Keratinocyte (primary cell): ENCODE measurements around the gene ACYP2. TPM values are rescaled to one million over a fixed set of nuclear protein-coding genes. Genes with fewer than 3 reads are reported as not detected.

Experiments used
- DNase-seq: peaks from one replicate; pipeline ENCODE4 v3.0.0-alpha.2; 2011; ENCODE audit warnings: low read depth, missing footprints, low spot score
- FAIRE-seq: peaks from 2 replicates; lab custom pipeline; 2011; peaks lifted over from hg19 to GRCh38; lab: Jason Lieb, UNC
- H2AFZ ChIP-seq: 2 replicates; pipeline ENCODE4 v1.6.0; 2012; ENCODE audit warnings: low read length, control low read depth, inconsistent platforms; ENCODE audit not compliant: control insufficient read depth
- H3K27ac ChIP-seq: 2 replicates; pipeline ENCODE4 v1.5.1; 2011; ENCODE audit warnings: low read length; ENCODE audit not compliant: control insufficient read depth, insufficient read depth
- H3K27me3 ChIP-seq: 3 replicates; pipeline ENCODE4 v1.6.0; 2011; ENCODE audit warnings: low read length; ENCODE audit not compliant: control insufficient read depth, insufficient read depth; ENCODE audit errors: extremely low read depth
- H3K36me3 ChIP-seq, 2 experiments: 2 replicates in 1 of 2; 3 replicates in 1 of 2; pipeline ENCODE4 v1.5.1; 2011; ENCODE audit warnings: low read length in 2 of 2, mild to moderate bottlenecking in 1 of 2; ENCODE audit not compliant: control insufficient read depth in 2 of 2, insufficient read depth in 2 of 2; ENCODE audit errors: extremely low read depth in 1 of 2
- H3K4me1 ChIP-seq: 3 replicates; pipeline ENCODE4 v1.5.1; 2011; ENCODE audit warnings: low read length; ENCODE audit not compliant: control insufficient read depth, insufficient read depth; ENCODE audit errors: extremely low read depth
- H3K4me2 ChIP-seq: 3 replicates; pipeline ENCODE4 v1.6.0; 2011; ENCODE audit warnings: low read depth, low read length; ENCODE audit not compliant: control insufficient read depth, insufficient read depth; ENCODE audit errors: extremely low read depth
- H3K4me3 ChIP-seq, 3 experiments: fragments of 200-600 bp in 1 of 3; sonication (generic) in 1 of 3; 2 replicates in 2 of 3; 3 replicates in 1 of 3; pipeline ENCODE4 v1.5.1; 2011 to 2016; ENCODE audit warnings: low read length in 3 of 3, mild to moderate bottlenecking in 3 of 3, control low read depth in 2 of 3, inconsistent platforms in 1 of 3, low read depth in 1 of 3, mixed read lengths in 1 of 3, mixed run types in 1 of 3, moderate library complexity in 1 of 3; ENCODE audit not compliant: control insufficient read depth in 2 of 3, insufficient read depth in 2 of 3; ENCODE audit errors: extremely low read depth in 1 of 3
- H3K79me2 ChIP-seq: 2 replicates; pipeline ENCODE4 v1.6.0; 2012; ENCODE audit warnings: low read length; ENCODE audit not compliant: control insufficient read depth, insufficient read depth
- H3K9ac ChIP-seq: 3 replicates; pipeline ENCODE4 v1.6.0; 2011; ENCODE audit warnings: low read length; ENCODE audit not compliant: control insufficient read depth, insufficient read depth; ENCODE audit errors: extremely low read depth
- H3K9me1 ChIP-seq: 3 replicates; pipeline ENCODE4 v1.6.0; 2011; ENCODE audit warnings: low read length; ENCODE audit not compliant: control insufficient read depth, insufficient read depth; ENCODE audit errors: extremely low read depth
- H3K9me3 ChIP-seq: 2 replicates; pipeline ENCODE4 v1.5.1; 2012; ENCODE audit warnings: low read depth, low read length; ENCODE audit not compliant: control insufficient read depth
- H4K20me1 ChIP-seq: 3 replicates; pipeline ENCODE4 v1.6.0; 2011; ENCODE audit warnings: low read length; ENCODE audit not compliant: control insufficient read depth, insufficient read depth; ENCODE audit errors: extremely low read depth
- EZH2 ChIP-seq: IDR thresholded peaks from one replicate; pipeline ENCODE4 v1.6.1; 2012; ENCODE audit warnings: inconsistent platforms, mild to moderate bottlenecking, low read length, moderate library complexity
- dilution Hi-C: fragments of 300-500 bp; cut with MboI; formaldehyde crosslinking; loops from one replicate; pipeline ENCODE4 v1.7.0; 2020; ENCODE audit warnings: low sequenced_read_pairs; ENCODE audit not compliant: extremely low pct_ligation_motif_present
- polyA plus RNA-seq, 5 experiments: library from polyadenylated mRNA; depleted of rRNA in 3 of 5; stranded (reverse) in 3 of 5; stranded (forward) in 1 of 5; unstranded in 1 of 5; fragments of >200 nt; gene quantifications; 1 replicate in 1 of 5; 2 replicates in 3 of 5; 3 replicates in 1 of 5; pipeline versions ENCODE4 v1.2.1 to v1.2.3, GENCODE V29; 2011 to 2012; ENCODE audit warnings: missing spikeins in 2 of 5, low read depth in 1 of 5, low replicate concordance in 1 of 5
- TF ChIP-seq, protein P1 (sequence below), 3 experiments: IDR thresholded peaks in 1 of 3; conservative IDR thresholded peaks in 1 of 3; optimal IDR thresholded peaks in 1 of 3; 2 replicates in 2 of 3; 3 replicates in 1 of 3; pipeline versions ENCODE3 to v1.5.1; 2011; ENCODE audit warnings: low read length in 3 of 3, mild to moderate bottlenecking in 3 of 3, moderate library complexity in 2 of 3, control low read depth in 1 of 3, inconsistent platforms in 1 of 3; ENCODE audit not compliant: insufficient read depth in 2 of 3; ENCODE audit errors: extremely low read depth in 1 of 3

Gene ACYP2
- polyA plus RNA-seq, 1 donor (not counting 4 experiments of a cell fraction or from before 2014, with no cell fraction given), result 8.7 TPM

DNA sequence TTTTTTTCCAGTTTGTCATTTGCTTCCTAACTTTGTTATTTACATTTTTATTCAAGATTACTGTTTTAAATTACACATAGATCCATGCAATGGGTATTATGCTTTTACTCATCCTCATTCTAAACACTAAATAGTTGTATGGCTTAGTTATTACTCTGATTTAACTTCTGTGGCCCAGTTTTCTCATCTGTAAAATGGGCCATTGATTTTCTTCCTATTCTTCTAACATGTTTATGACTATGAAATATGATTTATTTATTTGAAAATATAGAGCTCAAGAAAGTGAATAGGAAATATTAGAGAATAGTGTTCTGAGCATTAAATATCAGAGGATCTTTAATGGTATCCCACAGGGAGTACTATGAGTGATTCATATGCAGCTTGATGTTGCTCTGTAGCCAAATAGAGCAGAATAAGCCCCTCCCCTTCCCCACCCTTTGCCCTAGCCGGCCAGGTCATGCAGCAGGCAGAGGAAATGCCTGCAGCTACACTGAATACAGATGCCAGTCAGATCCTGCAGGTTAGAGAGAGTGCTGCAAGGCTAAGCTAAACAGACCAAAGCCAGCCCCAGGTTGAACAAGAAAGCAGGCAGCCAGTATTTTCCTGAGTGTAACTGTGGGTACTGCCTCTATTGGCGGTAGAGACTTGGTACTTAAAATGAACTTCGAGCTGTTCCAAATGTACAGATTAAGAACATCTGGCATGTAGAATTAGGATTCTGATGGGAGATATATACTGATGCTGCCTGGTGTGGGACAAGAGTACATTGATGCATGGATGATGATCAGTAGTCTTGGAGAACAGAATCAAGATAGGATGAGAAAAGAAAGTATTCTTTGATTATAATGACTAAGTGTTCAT, 11.7 kb upstream of the ACYP2 start:
- DNase-seq (peak; percentile 54), FAIRE-seq (peak; percentile 73)

DNA sequence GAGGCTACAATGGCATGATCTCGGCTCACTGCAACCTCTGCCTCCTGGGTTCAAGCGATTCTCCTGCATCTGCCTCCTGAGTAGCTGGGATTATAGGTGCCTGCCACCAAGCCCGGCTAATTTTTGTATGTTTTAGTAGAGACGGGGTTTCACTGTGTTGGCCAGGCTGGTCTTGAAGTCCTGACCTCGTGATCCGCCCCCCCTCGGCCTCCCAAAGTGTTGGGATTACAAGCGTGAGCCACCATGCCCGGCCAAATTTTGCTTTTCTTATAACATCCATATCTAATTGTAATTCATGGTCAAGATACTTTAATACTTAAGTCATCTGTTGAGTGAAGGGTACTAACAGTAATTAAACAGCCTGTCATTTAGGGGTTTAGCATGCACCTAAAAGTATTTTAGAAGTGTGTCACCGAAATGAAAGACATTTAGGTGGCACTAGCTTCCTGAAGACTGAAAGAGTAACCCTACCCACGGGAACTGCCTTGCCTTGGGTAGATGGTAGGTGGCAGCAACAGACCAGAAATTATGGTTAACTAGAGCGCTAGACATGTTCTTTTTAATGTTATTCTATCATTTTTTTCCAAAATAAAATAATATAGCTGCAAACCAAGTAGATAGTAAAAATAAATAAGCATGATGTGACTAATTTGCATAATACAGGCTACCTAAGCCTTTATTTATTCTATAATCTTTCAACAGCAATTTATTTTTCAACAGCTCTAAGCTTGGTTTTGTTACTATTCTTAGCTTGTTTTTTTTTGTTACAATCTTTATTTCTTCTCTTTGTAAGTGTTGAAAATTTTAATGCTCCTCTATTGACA, 8.6 kb upstream of the ACYP2 start:
- Histone ChIP-seq H3K9ac (no peak overlapping the region), H3K79me2 (no peaks in the 10 kb centered on the region), H3K4me1 (peaks cover 23% of the 10 kb centered on the region), H3K4me3 (no peak overlapping the region), H4K20me1 (no peaks in the 10 kb centered on the region), H3K36me3 (no peaks in the 10 kb centered on the region), H3K4me2 (no peak overlapping the region), H3K27me3 (no peaks in the 10 kb centered on the region), H3K9me1 (no peaks in the 10 kb centered on the region), H3K9me3 (no peaks in the 10 kb centered on the region), H2AFZ (no peak overlapping the region), H3K27ac (no peak overlapping the region)
- dilution Hi-C loops, result no loop called here
- FAIRE-seq (peak; percentile 81), DNase-seq (no peak)
- TF ChIP-seq EZH2, result no peak
- TF ChIP-seq, protein P1, sequence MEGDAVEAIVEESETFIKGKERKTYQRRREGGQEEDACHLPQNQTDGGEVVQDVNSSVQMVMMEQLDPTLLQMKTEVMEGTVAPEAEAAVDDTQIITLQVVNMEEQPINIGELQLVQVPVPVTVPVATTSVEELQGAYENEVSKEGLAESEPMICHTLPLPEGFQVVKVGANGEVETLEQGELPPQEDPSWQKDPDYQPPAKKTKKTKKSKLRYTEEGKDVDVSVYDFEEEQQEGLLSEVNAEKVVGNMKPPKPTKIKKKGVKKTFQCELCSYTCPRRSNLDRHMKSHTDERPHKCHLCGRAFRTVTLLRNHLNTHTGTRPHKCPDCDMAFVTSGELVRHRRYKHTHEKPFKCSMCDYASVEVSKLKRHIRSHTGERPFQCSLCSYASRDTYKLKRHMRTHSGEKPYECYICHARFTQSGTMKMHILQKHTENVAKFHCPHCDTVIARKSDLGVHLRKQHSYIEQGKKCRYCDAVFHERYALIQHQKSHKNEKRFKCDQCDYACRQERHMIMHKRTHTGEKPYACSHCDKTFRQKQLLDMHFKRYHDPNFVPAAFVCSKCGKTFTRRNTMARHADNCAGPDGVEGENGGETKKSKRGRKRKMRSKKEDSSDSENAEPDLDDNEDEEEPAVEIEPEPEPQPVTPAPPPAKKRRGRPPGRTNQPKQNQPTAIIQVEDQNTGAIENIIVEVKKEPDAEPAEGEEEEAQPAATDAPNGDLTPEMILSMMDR (optimal IDR thresholded peaks at IDR 0.05 in 1 of 3, IDR thresholded peaks at IDR 0.05 in 1 of 3, conservative IDR thresholded peaks at IDR 0.05 in 1 of 3; ENCODE audit: extremely low read depth in 1 of 3, insufficient read depth in 2 of 3, low read length in 3 of 3), result peak; percentile 50 to 88 (median 71)

More for the DNA sequence above, 11.7 kb upstream of the ACYP2 start:
- Histone ChIP-seq H2AFZ (no peak overlapping the region), H4K20me1 (no peaks in the 10 kb centered on the region), H3K9ac (no peak overlapping the region), H3K27ac (no peak overlapping the region), H3K4me3 (no peak overlapping the region), H3K4me2 (peak overlapping the region; percentile 64), H3K36me3 (no peaks in the 10 kb centered on the region), H3K9me3 (no peaks in the 10 kb centered on the region), H3K9me1 (no peaks in the 10 kb centered on the region), H3K27me3 (no peaks in the 10 kb centered on the region), H3K79me2 (no peaks in the 10 kb centered on the region), H3K4me1 (peaks cover 23% of the 10 kb centered on the region)
- dilution Hi-C loops, result no loop called here
- no peak for TF ChIP-seq EZH2
- TF ChIP-seq, protein P1 (optimal IDR thresholded peaks at IDR 0.05 in 1 of 3, IDR thresholded peaks at IDR 0.05 in 1 of 3, conservative IDR thresholded peaks at IDR 0.05 in 1 of 3; ENCODE audit: extremely low read depth in 1 of 3, insufficient read depth in 2 of 3, low read length in 3 of 3), result peak in 2 of 3 experiments; percentile 3 to 11
